LNCaP clone FGC (cell line): ENCODE results near the gene FEZ2.
"Not testable (repeated sequence)": the region's sequence is repeated elsewhere in the genome, so short reads cannot be mapped to it uniquely, and the experiment has no call there.

Experiments
- DNase-seq: peaks from one replicate; pipeline ENCODE4 v3.0.0-alpha.2; 2011; ENCODE audit warnings: low read depth
- H3K4me3 ChIP-seq: 2 replicates; pipeline ENCODE4 v1.5.1; 2011; ENCODE audit warnings: mild to moderate bottlenecking, low read depth, low read length, control low read depth
- CTCF ChIP-seq: IDR thresholded peaks from 2 replicates; pipeline ENCODE4 v1.5.1; 2012; ENCODE audit warnings: mild to moderate bottlenecking; ENCODE audit not compliant: control insufficient read depth, insufficient read depth; ENCODE audit errors: extremely low read depth

FEZ2 gene

GRCh38 chr2:36607947-36608346 lies 10.0 kb upstream of the FEZ2 start:
- no peak overlapping the region for H3K4me3 ChIP-seq
- TF ChIP-seq CTCF = no peak
- no peak for DNase-seq

- no peak for DNase-seq
- no peak overlapping the region for H3K4me3 ChIP-seq
- no peak for TF ChIP-seq CTCF
Observed at GRCh38 chr2:36606925-36607324, 9.0 kb upstream of the FEZ2 start.

- H3K4me3 ChIP-seq = no peak overlapping the region
- DNase-seq = no peak
- no peak for TF ChIP-seq CTCF
Observed at GRCh38 chr2:36605273-36605672, 7.3 kb upstream of the FEZ2 start.

GRCh38 chr2:36603629-36604028 lies 5.7 kb upstream of the FEZ2 start:
- not testable (repeated sequence) for DNase-seq, H3K4me3 ChIP-seq

GRCh38 chr2:36597003-36597531 lies 901 bp downstream of the FEZ2 start:
- TF ChIP-seq CTCF = no peak
- no peak for DNase-seq
- peak overlapping the region; percentile 78 for H3K4me3 ChIP-seq

- TF ChIP-seq CTCF = no peak
- H3K4me3 ChIP-seq = no peak overlapping the region
- DNase-seq = no peak
Observed at GRCh38 chr2:36596397-36596796, 1.6 kb downstream of the FEZ2 start.

GRCh38 chr2:36594849-36595248 lies 3.1 kb downstream of the FEZ2 start:
- H3K4me3 ChIP-seq = no peak overlapping the region
- DNase-seq = no peak
- no peak for TF ChIP-seq CTCF

GRCh38 chr2:36589230-36589630 lies 8.7 kb downstream of the FEZ2 start:
- TF ChIP-seq CTCF = no peak
- no peak overlapping the region for H3K4me3 ChIP-seq
- DNase-seq = no peak
